ENCODE data around the gene DMRTC2.

The DMRTC2 gene

DNA sequence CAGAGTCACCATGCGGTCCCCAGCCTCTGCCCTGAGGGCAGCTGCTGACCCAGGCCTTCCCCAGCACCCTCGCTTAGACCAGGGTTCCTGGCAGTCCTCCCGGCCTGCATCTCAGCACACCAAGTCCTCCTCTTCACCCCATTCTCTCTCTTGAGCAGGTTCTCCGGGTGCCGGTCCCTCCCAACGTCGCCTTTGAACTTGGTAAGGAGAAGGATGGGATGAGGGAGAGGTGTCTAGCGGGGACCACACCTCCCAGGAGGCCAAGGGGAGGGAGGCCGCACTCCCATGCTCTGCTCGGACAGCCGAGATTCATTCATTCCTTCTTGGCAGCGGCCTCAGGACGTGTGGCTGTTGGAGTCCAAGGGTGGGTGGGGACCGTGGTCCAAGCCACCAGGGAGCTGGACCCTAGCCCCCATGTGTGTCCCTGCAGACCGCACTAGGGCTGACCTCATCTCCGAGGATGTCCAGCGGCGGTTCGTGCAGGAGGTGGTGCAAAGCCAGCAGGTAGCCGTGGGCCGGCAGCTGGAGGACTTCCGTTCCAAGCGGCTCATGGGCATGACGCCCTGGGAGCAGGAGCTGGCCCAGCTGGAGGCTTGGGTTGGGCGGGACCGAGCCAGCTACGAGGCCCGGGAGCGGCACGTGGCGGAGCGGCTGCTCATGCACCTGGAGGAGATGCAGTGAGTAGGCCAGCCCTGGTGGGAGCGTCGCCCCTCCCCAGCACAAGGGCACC, 47.5 kb downstream of the DMRTC2 start:
- DNase-seq, result no peak

DNA sequence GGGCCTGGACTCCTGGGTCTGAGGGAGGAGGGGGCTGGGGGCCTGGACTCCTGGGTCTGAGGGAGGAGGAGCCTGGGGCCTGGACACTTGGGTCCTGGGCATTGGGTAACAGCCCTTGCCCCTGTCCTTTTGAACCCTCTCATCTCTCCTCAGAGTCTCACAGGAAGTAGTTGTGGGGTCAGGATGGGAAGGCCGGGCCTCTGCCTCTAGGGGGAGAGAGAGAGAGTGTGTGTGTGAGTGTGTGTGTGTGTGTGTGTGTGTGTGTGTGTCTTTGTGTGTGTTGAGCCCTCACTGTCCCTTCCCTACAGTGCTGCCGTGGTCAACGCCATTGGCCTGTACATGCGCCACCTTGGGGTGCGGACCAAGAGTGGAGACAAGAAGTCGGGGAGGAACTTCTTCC, 49.1 kb downstream of the DMRTC2 start:
- no peak for DNase-seq

DNA sequence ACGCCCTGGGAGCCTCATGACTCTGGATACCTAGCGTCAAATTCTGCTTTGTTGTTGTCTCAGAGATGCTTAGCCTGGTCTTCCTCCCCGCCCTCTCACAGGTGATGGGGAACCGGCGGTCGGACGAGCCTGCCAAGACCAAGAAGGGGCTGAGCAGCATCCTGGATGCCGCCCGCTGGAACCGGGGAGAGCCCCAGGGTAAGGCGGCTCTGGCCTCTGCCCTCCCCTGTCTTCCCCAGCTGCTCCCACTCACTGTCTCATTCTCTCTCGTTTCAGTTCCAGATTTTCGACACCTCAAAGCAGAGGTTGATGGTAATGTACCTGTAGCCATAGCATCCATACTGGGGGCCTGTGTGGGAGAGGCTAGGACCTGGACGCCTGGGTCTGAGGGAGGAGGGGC, 49.5 kb downstream of the DMRTC2 start:
- no peak for DNase-seq

DNA sequence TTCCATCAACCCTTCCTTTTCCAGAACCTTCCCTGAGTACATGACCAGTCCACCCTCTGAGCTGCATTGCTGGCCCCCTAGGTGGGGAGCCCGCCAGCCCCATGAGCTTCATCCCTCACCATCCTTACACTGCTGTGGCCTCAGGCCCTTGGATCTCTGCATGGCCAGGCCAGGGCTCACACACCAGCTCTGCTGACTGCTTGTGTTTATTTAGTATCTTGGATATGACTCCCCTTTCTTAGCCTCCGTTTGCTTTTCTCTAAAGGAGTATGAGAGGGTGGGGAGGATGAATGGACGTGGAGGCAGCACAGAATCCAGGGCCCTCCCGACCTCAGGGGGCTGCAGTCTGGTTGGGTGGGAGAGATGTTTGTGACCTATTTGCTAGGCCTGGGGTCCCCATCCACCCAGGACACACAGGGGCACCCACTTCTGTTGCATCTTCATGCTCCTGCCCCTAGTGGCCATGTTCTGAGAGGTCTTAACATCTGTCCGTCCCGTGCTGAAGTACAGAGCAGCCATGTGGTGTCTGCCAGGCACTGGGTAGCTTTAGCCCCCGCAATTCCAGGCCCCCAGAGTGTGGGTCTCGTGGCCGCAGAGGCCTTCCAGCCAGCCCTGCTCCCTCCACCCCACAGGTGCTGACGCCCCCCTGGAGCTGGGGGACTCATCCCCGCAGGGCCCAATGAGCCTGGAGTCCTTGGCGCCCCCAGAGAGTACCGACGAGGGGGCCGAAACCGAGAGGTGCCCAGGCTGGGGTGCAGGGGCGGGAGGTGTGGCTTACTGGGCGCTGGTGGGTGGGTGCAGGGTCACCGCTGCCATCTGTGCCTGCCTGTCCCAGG, 51.1 kb downstream of the DMRTC2 start:
- no peak for DNase-seq

DNA sequence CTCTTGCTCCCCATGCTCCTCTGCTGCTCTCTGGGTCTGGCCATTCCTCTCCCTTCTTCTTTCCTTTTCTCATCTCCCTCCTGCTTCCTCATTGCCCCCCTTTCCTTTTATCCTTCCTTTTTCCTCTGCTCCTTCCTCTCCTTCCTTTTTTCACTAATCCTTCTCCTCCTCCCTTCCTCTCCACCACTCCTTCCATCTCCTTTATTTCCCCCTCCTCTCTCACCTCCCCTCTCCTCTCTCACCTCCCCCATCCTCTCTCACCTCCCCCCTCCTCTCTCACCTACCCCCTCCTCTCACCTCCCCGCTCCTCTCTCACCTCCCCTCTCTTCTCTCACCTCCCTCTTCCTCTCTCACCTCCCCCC, 51.7 kb downstream of the DMRTC2 start:
- no peak for DNase-seq

DNA sequence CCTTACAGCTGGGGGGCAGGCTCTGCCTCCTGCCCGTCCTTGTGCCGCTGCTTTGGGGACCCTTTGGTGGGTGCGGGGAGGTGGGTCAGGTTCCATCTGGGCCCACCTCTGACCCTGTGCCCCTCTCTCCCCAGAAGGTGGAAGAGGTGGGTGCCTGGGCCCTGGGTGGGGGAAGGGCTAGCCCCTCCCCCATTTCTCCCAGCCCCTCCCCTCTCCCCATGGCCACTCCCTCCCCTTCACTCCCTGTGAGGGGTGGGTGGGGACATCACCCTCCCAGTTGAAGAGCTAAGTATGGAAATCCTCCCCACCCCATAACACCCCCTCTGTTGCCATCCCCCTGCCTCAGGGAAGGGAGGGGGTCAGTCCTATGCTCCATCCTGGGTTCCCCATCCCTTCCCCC, 52.3 kb downstream of the DMRTC2 start:
- no peak for DNase-seq

DNA sequence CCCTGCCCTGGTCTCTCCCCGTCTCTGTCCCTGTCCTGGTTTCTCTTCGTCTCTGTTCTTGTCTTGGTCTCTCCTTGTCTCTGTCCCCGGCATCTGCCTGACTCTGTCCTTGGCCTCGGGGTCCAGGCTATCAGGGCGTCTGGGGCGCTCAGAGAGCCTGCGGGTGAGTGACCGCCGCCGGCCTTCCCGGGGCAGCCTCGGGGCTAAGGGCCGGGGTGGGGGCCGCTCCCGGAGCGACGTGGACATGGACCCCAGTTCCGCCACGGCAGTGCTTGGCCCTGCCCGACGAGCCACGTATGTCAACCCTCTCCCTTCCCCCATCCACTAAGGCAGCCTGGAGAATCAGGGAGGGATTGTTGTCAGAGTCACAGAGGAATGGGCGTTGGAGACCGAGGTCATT, 53.0 kb downstream of the DMRTC2 start:
- no peak for DNase-seq

DNA sequence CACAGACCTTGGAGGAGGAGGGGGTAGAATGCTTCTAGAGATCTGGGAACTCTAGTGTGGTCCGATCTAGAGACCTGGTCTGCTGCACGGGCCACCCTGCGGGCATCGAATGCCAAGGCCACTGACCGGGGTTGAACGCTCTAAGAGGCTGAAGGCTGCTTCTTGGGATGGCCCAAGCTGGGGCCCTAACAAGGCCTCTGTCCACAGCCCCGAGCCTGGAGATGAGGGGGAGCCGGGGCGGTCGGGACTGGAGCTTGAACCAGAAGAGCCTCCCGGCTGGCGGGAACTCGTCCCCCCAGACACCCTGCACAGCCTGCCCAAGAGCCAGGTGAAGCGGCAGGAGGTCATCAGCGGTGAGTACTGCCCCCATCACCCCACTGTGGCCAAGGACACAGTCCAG, 53.4 kb downstream of the DMRTC2 start:
- no peak for DNase-seq
